Fibroblast of lung (primary cell): ENCODE measurements around the gene BMERB1.

ENCODE experiments used
- EZH2 ChIP-seq: IDR thresholded peaks from 2 replicates; pipeline ENCODE4 v1.5.1; 2012; ENCODE audit warnings: low read length, control low read depth, mild to moderate bottlenecking; ENCODE audit errors: missing control alignments
- TF ChIP-seq, protein P1 (sequence below), 2 donors: IDR thresholded peaks in 1 of 2; conservative IDR thresholded peaks in 1 of 2; 1 replicate in 1 of 2; 2 replicates in 1 of 2; pipeline ENCODE4 v1.5.1; 2011 to 2012; ENCODE audit warnings: low read length in 2 of 2, control low read depth in 1 of 2, inconsistent platforms in 1 of 2, low read depth in 1 of 2, mild to moderate bottlenecking in 1 of 2

DNA sequence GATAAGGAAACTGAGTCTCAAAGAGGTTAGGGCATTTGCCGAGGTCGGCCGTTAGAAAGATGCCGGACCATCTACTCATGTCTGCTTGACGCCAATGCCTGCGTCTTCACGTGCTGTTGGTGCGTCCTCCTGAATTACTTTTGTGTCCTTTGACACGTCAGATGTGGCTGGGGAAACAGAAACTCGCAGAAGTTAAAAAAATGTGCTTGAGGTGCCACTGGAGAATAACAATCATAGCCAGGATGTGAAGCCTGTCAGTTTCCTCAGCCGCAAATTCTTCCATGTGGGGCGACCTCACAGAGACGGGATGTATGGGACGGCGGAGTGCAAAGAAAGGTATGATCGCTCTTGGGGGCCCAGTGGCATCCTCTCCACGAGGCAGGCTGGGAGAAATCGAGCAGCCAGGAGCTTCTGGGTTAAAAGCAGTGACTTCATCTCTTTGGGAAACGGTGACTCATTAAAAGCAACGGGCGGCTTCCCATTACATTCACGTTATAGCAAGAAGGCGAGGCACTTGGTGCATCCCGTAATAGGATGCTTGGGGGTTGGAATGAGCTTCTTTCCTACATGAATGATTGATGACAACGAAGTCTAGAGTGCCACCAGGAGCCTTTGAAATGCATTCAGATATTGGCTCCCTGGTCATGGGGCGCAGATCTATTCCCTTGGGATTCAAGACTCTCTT, 67.8 kb downstream of the BMERB1 start:
- TF ChIP-seq, protein P1, sequence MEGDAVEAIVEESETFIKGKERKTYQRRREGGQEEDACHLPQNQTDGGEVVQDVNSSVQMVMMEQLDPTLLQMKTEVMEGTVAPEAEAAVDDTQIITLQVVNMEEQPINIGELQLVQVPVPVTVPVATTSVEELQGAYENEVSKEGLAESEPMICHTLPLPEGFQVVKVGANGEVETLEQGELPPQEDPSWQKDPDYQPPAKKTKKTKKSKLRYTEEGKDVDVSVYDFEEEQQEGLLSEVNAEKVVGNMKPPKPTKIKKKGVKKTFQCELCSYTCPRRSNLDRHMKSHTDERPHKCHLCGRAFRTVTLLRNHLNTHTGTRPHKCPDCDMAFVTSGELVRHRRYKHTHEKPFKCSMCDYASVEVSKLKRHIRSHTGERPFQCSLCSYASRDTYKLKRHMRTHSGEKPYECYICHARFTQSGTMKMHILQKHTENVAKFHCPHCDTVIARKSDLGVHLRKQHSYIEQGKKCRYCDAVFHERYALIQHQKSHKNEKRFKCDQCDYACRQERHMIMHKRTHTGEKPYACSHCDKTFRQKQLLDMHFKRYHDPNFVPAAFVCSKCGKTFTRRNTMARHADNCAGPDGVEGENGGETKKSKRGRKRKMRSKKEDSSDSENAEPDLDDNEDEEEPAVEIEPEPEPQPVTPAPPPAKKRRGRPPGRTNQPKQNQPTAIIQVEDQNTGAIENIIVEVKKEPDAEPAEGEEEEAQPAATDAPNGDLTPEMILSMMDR (conservative IDR thresholded peaks at IDR 0.05 in 1 of 2, IDR thresholded peaks at IDR 0.05 in 1 of 2; ENCODE audit: low read depth in 1 of 2, low read length in 2 of 2) = no peak
- no peak for TF ChIP-seq EZH2
